Heart left ventricle (tissue), 13 donors: Measurements from ENCODE around the gene CFAP65.

Source experiments
- POLR2A ChIP-seq, 2 donors: fragments of 450-650 bp; IDR thresholded peaks; one replicate each; pipeline ENCODE4 v1.6.1; 2017; ENCODE audit warnings: antibody characterized with exemption in 2 of 2, mild to moderate bottlenecking in 2 of 2, moderate library complexity in 2 of 2
- TF ChIP-seq, protein P1 (sequence below), 12 donors: fragments of 200-600 bp; sonication (generic) in 4 of 12; IDR thresholded peaks; one replicate each; pipeline versions ENCODE4 v1.5.0 to v1.8.0; 2018 to 2022; ENCODE audit warnings: antibody characterized with exemption in 12 of 12, mild to moderate bottlenecking in 5 of 12
- donor health status: ischemic (EF 13 %, LVEDD 7.1; RV severe dilation, severe dysfunction).
- donor health status: DM: no; HTN: yes; CAD: no.
- donor health status: DM: no; HTN: no; CAD: no.
- donor health status: ischemic (EF 25% LVEDD 6.9; RV normal size, moderate dysfunction).
- donor health status: ischemic (EF 25% LVEDD 5.7; RV mildly dilated, moderate dysfunction).
- donor health status: ischemic (EF 35%, LVEDD 5.7; RV mildly dilated, moderate dysfunction).
- donor health status: nonischemic (EF 11% LVEDD 7.7; RV severe dilation, severe dysfunction).
- donor health status: DM: yes; HTN: yes; CAD: no.
- donor health status: PGD.
- donor health status: ischemic (EF 29% LVEDD 5.4; RV normal size, mild dysfunction).
- donor health status: nonischemic (EF 23%, LVEDD 6.1; RV moderate dilation, normal function).

DNA sequence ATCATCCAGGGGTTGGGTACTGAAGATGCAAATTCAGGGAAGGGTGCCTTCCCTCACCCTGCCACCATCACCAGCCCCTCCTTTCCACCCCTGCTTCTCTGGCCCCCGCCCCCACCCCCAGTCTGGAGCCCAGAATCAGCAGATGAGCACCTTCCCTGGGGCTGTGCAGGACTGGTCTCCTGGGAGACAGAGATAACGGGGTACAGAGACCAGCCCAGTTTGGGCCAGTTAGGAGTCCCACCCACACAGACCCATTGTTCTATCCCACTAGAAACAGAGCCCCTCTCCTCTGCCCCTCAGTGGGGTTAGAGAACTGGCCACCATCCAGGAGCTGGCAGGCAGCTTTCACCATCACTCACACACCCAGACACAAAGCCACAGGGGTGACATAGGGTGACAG is 43.6 kb downstream of the CFAP65 start:
- TF ChIP-seq, protein P1, sequence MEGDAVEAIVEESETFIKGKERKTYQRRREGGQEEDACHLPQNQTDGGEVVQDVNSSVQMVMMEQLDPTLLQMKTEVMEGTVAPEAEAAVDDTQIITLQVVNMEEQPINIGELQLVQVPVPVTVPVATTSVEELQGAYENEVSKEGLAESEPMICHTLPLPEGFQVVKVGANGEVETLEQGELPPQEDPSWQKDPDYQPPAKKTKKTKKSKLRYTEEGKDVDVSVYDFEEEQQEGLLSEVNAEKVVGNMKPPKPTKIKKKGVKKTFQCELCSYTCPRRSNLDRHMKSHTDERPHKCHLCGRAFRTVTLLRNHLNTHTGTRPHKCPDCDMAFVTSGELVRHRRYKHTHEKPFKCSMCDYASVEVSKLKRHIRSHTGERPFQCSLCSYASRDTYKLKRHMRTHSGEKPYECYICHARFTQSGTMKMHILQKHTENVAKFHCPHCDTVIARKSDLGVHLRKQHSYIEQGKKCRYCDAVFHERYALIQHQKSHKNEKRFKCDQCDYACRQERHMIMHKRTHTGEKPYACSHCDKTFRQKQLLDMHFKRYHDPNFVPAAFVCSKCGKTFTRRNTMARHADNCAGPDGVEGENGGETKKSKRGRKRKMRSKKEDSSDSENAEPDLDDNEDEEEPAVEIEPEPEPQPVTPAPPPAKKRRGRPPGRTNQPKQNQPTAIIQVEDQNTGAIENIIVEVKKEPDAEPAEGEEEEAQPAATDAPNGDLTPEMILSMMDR (IDR thresholded peaks at IDR 0.05), result no peak
- no peak for TF ChIP-seq POLR2A (IDR thresholded peaks at IDR 0.05)
